Posterior cingulate gyrus (tissue), 11 donors: ENCODE measurements around the gene CCL13.

ENCODE experiments used
- DNase-seq, 10 donors: peaks; one replicate each; pipeline versions ENCODE4 v3.0.0 to v3.0.0-alpha.2; 2020 to 2021; ENCODE audit warnings: mixed read lengths in 3 of 10
- intact Hi-C: fragments of 100-400 bp; cut with DNase I; formaldehyde crosslinking; loops from one replicate; pipeline ENCODE4 v1.15.1; 2023

The CCL13 gene

GRCh38 chr17:34382621-34383124 lies 26.4 kb downstream of the CCL13 start:
- DNase-seq, result no peak
- intact Hi-C loops, result no loop called here

- intact Hi-C loops, result no loop called here
- no peak for DNase-seq
Measured at GRCh38 chr17:34383216-34383615, 26.9 kb downstream of the CCL13 start.

- intact Hi-C loops, result no loop called here
- no peak for DNase-seq
Measured at GRCh38 chr17:34384271-34384670, 28.0 kb downstream of the CCL13 start.

GRCh38 chr17:34384822-34385605 lies 28.7 kb downstream of the CCL13 start:
- DNase-seq, result no peak
- intact Hi-C loops, result no loop called here

GRCh38 chr17:34386343-34386696 lies 30.0 kb downstream of the CCL13 start:
- no peak for DNase-seq
- intact Hi-C loops, result no loop called here

GRCh38 chr17:34386697-34387550 lies 30.6 kb downstream of the CCL13 start:
- intact Hi-C loops, result no loop called here
- DNase-seq, result no peak

GRCh38 chr17:34387566-34387965 lies 31.3 kb downstream of the CCL13 start:
- no peak for DNase-seq
- intact Hi-C loops, result no loop called here

- no peak for DNase-seq
- intact Hi-C loops, result no loop called here
Measured at GRCh38 chr17:34389126-34389750, 33.0 kb downstream of the CCL13 start.

- DNase-seq, result no peak
- intact Hi-C loops, result no loop called here
Measured at GRCh38 chr17:34390649-34391048, 34.4 kb downstream of the CCL13 start.

- intact Hi-C loops, result no loop called here
- DNase-seq, result no peak
Measured at GRCh38 chr17:34391241-34391640, 35.0 kb downstream of the CCL13 start.

GRCh38 chr17:34393401-34393800 lies 37.1 kb downstream of the CCL13 start:
- DNase-seq, result no peak
- intact Hi-C loops, result no loop called here

GRCh38 chr17:34397265-34397664 lies 41.0 kb downstream of the CCL13 start:
- intact Hi-C loops, result no loop called here
- no peak for DNase-seq

- intact Hi-C loops, result no loop called here
- DNase-seq, result no peak
Measured at GRCh38 chr17:34398990-34399389, 42.7 kb downstream of the CCL13 start.

GRCh38 chr17:34399725-34400124 lies 43.4 kb downstream of the CCL13 start:
- intact Hi-C loops, result no loop called here
- no peak for DNase-seq

GRCh38 chr17:34400301-34400931 lies 44.1 kb downstream of the CCL13 start:
- intact Hi-C loops, result no loop called here
- no peak for DNase-seq

GRCh38 chr17:34401165-34401564 lies 44.9 kb downstream of the CCL13 start:
- DNase-seq, result no peak
- intact Hi-C loops, result no loop called here

- intact Hi-C loops, result no loop called here
- DNase-seq, result no peak
Measured at GRCh38 chr17:34403006-34403405, 46.7 kb downstream of the CCL13 start.

GRCh38 chr17:34406226-34406625 lies 49.9 kb downstream of the CCL13 start:
- intact Hi-C loops, result no loop called here
- DNase-seq, result no peak
